Hippocampal formation (tissue), 2 donors: ENCODE results near the gene ANGPTL1.
"Not testable (repeated sequence)": the region's sequence is repeated elsewhere in the genome, so short reads cannot be mapped to it uniquely, and the experiment has no call there.

Experiments
- DNase-seq, 2 donors: peaks; one replicate each; lab custom pipeline; 2025; lab: John Stamatoyannopoulos, UW

The ANGPTL1 gene

DNA sequence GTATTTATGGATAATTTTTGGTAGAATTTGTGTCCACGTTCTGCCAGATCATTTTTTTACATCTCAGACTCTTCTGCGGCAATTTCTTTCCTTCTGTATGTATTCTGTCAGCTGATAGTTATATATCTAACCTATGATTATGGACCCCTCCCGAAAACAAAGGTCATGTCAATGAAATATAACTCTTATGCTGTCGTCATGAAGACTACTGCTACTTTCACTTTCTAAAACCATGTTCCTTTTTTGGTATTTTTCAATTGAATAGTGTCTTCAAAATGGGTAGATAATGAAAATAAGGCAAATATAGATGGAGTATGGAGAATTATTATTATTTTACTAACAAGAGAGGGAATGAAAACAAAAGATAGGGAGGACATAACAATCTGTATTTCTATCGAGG lies 3.2 kb downstream of the ANGPTL1 start:
- no peak for DNase-seq

DNA sequence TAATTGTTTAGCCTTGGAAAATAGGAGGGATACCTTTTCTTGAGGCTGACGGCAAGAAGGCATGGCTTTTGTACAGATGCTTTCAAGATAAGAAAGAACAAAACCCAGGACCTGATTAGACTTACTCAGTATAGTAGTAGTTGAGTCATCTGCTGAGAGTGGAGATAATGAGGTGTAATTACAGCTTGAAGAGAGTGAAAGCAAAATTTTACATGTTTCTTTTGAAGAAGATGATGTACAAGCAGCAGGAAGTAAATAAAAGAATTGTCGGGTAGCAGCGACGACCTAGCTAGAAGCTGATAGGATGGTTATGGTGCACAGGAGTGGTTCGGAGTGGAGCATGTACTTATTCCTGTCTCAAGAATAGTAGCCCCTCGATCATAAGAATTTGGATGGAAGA lies 6.6 kb downstream of the ANGPTL1 start:
- no peak for DNase-seq

DNA sequence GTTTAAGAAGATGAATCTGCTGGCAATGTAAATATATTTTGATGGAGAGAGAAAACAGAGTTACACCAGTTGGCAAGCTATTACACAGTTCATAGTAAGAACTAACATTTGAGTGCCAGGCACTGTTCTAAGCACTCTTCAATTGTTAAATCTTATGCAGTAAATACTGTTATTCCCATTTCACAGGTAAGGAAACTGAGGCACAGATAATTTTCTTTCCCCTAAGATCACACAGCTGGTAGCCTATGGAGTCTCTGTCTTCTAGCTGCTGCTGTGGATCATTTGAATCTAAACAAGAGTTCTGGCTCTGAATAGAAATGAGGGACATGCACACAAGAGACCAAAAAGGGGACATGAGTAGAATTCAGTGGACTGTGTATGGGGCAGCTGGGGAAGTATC lies 8.0 kb downstream of the ANGPTL1 start:
- DNase-seq, result no peak

DNA sequence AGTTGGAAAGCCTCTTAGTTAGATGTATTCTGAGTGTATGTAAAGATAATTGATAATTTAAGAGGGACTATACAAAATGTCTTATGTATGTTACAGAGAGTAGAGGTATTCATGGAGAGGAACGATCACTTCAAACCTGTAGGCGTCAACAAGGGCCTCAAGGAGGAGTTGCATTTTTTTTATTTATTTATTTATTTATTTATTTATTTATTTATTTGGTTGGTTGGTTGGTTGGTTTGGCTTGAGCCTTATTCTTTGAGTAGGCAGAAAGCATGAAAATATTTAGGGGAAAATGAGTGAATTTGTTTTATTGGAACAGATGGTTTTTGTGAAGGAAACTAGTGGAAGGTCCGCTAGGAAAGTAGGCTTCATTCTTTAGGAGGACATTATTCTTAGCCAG lies 8.5 kb downstream of the ANGPTL1 start:
- no peak for DNase-seq

DNA sequence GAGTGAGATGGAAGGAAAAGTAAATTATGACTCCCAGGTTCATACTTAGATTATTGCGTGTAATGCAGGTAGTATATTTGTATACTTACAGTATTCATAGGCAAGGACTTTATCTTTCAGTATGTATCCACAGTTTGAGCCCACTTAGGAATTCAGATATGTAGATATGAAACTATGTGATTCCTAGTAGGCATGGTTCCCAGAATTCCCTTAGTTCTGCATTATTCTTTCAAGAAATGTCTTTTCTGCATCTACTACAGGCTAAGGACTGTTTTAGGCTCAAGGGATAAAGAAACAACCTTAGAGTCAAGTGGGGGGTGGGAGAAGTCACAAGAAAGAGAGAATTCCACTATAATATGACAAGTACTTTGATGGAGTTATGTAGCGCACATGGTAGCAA lies 13.8 kb downstream of the ANGPTL1 start:
- DNase-seq, result no peak

DNA sequence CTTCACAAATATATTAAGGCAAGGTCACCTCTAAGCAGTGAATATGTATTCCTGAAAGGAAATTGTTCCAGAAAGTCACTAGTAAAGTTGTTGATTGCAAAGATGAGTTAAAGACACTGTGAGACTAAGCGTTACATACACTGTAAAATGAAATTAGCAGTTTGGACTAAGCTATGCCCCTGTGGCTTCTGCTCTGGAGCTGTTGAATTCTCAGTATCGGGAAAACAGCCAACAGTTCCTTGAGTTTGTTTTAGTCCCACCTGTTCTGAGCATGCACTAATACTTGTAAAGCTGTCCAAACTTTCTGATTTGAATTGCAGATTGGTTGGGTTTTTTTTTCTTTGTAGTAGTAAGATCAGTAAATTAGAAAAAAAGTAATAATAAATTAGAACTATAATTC lies 21.0 kb downstream of the ANGPTL1 start:
- DNase-seq, result no peak

DNA sequence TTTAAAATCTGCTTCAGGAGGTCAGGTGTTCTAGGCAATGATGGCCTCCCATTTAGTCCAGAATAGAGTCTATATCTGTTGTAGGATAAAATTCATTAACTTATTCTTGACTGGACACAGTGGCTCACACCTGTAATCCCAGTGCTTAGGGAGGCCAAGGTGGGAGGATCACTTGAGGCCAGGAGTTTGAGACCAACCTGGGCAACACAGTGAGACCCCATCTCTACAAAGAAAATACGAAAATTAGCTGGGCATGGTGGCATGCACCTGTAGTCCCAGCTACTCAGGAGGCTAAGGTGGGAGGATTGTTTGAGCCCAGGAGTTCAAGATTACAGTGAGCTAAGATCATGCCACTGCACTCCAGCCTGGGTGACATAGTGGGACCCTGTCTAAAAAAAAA lies 23.0 kb downstream of the ANGPTL1 start:
- not testable (repeated sequence) for DNase-seq

DNA sequence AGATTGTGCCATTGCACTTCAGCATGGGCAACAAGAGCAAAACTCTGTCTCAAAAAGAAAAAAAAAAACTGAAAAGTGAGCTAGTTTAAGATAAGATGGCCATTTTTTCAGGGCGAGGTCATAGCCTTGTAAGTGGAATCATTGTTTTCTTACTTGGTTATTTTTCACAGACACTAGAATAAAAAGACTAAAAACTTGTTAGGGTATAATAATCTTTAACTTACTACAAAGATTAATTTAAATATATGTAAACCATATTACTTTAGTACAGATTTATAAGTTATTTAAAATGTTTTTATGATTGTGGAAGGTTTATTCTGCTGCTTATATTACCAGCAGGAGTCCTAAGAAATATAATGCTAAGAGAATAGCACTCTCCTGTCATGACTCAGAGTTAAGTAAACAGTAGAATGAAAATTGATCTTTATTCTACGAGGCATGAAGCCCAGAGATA lies 23.5 kb downstream of the ANGPTL1 start:
- DNase-seq, result no peak

DNA sequence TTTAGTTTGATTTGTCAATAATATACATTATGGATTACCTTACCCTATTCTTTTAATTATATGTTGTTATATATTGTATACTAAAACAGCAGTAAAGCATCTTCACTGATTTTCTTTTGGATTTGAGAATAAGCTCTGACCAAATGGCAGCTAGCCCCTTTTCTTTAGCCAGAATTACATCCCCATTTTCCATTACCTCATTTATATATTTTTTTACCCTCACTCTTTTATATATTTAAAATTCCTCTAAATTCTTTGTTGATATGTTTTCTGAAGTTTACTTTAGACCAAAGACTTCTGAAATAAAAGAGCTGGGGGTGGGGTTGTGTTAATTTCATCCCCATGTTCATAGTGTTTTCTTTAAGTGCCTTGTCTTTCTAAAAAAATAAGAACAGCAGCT lies 24.6 kb downstream of the ANGPTL1 start:
- no peak for DNase-seq

DNA sequence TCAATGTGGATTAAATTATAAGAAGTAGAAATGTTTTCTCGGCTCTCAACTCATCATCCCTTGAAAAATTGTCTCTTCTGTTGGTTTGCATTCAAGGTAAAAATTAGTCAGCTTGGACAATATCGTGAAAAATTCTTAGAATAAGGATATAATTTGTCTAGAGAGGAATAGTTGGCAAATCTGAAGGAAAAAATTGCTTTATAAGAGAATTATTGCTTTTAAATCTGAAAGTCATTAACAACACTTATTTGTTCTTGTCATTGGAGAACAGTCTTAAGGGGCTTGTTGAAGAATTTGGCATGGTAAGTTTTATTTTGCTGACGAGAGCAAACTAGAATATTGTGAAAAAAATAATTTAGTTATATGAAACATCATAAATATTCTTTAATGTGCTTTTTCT lies 26.4 kb downstream of the ANGPTL1 start:
- no peak for DNase-seq

DNA sequence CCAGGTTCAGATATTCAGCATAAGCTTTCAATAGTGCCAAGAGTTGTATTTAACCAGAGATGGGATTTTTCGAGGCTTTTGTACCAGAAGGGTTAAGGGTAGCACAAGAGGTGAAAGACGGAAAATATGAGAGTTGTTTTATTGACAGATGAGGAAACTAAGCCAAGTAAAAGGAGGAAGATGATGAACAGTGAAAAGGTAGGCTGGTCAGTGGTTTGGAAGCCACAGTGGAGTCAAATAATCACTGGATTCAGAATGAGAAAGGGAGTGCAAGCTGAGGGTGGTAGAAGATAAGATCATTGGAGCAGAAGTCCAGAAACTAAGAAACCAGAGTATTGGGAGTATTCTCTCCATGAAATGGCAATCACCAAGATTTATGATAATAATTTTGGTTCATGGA lies 45.7 kb downstream of the ANGPTL1 start:
- DNase-seq, result no peak

DNA sequence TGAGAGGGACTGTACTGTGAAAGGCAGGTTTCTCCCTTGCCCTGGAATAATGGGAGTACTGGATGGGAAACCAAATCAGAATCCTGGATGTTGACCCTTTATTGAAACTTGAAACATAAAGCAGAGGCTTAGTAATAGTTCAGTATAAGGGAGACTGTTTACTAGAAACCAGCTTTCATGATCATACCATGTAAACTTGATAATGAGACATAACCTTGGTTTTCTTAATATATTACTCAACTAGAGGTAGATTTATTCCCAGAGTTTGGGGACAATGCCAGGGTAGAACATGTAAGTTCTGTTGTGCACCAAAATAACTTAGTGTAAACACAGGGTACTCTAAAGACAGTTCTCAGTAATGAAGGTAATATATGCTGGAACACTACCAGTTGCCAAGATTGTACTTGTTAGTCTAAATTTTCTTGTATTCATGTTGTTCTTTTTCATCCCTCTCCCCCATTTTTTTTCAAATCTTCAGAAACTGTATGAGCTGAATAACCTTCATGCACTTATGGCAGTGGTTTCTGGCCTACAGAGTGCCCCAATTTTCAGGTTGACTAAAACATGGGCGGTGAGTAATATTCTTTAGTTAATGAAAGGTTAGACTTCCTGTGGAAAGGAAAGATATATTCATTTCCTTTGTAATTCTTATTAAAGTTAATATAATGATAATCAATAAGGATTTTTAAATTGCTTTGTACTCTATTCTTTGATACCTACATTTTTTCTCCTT lies 49.6 kb downstream of the ANGPTL1 start:
- DNase-seq, result no peak

DNA sequence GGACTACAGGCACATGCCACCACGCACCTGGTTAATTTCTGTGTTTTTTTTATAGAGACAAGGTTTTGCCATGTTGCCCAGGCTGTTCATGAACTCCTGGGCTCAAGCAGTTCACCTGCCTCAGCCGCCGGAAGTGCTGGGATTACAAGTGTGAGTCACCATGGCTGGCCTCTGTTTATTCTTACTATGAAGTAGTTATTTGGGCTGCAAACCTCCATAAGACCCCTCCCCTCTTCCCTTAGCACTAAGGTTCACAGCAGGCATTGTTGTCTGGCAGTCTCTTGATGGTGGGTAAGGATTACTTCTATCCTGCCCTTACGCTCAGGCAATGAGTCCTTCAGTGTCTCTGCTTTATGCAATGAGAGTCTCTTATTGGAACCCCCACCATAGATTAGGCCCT lies 51.8 kb downstream of the ANGPTL1 start:
- no peak for DNase-seq

DNA sequence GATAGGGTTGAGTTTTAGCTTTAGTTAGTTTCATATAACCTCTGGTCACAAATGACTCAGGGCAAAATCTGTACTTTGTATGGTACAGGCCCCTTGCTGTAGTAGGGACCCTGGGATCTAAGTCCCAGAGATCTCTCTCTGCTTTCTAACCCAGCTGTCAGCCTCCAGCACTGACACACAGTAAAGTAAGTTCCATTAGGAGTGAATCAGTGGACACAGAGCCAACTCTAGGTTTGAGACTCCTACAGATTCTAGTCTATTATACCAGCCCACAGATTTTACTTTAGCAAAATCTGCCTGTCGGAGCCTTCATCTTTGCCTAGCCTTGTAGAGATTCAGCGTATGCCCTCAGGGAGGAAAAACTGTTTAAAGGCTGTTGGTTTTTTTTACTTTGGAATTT lies 52.5 kb downstream of the ANGPTL1 start:
- DNase-seq, result no peak

DNA sequence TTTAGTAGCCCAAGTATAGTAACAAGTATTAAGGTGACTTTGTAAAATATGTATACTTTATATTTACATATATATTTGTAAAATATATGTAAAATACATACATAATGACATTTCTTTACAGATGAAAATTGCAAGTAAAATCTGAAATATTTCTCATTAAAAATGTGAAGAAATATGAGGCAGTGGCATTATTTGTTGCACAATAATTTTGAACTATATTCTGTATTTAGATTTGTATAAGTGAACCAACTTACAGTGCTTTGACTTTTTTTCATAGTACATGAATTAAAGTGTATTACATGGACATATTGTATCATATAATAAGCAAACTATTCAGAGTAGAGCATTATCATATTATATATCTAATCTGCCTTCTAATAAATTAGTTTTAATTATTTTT lies 60.3 kb downstream of the ANGPTL1 start:
- no peak for DNase-seq

DNA sequence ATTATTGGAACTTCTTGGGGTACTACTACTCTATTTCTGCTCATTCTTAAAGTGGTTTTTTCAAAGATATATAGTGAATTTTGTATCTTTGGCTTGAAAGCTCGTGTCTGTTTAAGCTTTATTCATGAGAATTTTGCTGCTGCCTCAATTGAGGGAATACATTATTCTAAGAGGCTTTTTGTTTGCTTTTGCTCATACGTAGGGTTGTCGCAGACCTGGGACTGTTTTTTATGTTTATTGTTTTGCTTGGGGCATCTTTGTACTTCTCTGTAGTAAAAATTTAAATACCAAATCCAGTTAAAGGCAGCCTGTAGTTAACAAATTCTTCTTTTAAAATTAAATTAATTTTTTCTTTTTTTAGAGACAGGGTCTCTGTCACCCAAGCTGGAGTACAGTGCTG lies 62.3 kb downstream of the ANGPTL1 start:
- DNase-seq, result no peak

DNA sequence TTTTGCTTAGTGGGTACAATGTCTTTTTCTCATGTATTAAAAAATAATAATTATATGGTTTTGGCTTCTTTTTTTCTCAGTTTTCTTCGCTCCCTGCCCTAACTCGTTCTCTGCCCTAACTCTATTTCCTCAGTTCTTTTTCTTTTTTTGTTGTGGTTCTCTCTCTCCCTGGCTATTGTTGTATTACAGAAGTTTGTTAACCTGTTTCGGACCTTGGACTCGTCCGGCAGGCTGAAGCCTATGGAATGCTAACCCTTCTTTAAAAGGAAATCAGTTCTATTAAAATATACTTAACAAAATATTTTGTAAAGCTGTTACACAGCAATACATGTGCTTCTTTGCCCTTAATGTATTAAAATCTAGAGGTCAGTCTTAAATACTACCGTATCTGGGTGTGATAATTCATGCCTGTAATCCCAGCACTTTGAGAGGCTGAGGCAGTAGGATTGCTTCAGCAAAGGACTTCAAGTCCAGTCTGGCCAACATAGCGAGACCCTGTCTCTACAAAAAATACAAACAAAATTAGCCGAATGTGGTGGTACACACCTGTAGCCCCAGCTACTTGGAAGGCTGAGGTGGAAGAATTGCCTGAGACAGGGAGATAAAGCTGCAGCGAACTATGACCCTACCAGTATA lies 64.1 kb downstream of the ANGPTL1 start:
- DNase-seq, result no peak

DNA sequence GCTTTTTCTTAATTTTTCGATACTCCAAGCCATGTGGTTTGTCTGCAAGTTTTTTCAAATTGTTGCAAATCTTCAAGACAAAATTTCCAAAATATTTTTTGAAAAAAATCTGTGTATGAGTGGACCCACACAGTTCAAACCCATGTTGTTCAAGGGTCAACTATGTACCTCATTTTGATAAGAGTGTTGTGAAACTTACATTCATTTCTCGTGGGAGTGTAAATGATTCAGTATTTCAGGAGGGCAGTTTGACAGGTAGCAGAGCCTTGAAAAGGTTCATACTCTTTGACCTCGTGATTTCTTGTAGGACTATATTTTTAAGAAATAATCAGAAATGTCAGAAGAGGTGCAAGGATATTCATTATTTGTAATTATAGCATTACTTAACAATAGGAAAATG lies 68.0 kb downstream of the ANGPTL1 start:
- DNase-seq, result no peak
